SU-DHL-6 (cell line): ENCODE measurements around the gene HECTD4.

Experiments used
- H2AFZ ChIP-seq: fragments of 200-600 bp; sonication (generic); 2 replicates; pipeline ENCODE4 v1.6.1; 2014; ENCODE audit warnings: low read depth, mild to moderate bottlenecking, moderate library complexity, mixed read lengths, antibody characterized with exemption, low read length; ENCODE audit not compliant: severe bottlenecking
- H3F3A ChIP-seq: fragments of 200-600 bp; shearing (Covaris generic); 2 replicates; pipeline ENCODE4 v1.6.0; 2016; ENCODE audit warnings: antibody characterized with exemption, mild to moderate bottlenecking; ENCODE audit not compliant: insufficient read depth
- H3K27ac ChIP-seq: fragments of 200-600 bp; sonication (generic); 2 replicates; pipeline ENCODE4 v1.5.1; 2016; ENCODE audit warnings: low read depth, mild to moderate bottlenecking, low read length, moderate library complexity, mixed read lengths
- H3K27me3 ChIP-seq: fragments of 200-600 bp; sonication (generic), shearing (Covaris generic); 2 replicates; pipeline ENCODE4 v1.6.0; 2014; ENCODE audit warnings: mild to moderate bottlenecking, low read length
- H3K36me3 ChIP-seq: fragments of 200-600 bp; sonication (generic); 2 replicates; pipeline ENCODE4 v1.6.1; 2014; ENCODE audit warnings: mild to moderate bottlenecking, low read length, mixed read lengths
- H3K4me2 ChIP-seq: fragments of 300-600, 200-600 bp; shearing (Covaris generic), sonication (generic); 2 replicates; pipeline ENCODE4 v1.6.0; 2014; ENCODE audit warnings: low read length, low read depth, mild to moderate bottlenecking; ENCODE audit not compliant: poor library complexity, severe bottlenecking
- H3K4me3 ChIP-seq: fragments of 200-600 bp; sonication (generic); 2 replicates; pipeline ENCODE4 v1.5.1; 2014; ENCODE audit warnings: antibody characterized with exemption, low read length, mild to moderate bottlenecking, mixed read lengths; ENCODE audit not compliant: insufficient read depth, poor library complexity, severe bottlenecking
- H3K79me2 ChIP-seq: fragments of 200-600 bp; sonication (generic); 2 replicates; pipeline ENCODE4 v1.6.1; 2014; ENCODE audit warnings: mild to moderate bottlenecking, low read length, moderate library complexity; ENCODE audit not compliant: insufficient read depth
- H3K9ac ChIP-seq: fragments of 200-600 bp; sonication (generic); 2 replicates; pipeline ENCODE4 v1.7.0; 2014; ENCODE audit warnings: mild to moderate bottlenecking, low read length
- H3K9me2 ChIP-seq: fragments of 200-600 bp; sonication (generic); replicated peaks from 2 replicates; pipeline ENCODE4 v1.6.1; 2014; ENCODE audit warnings: low read length; ENCODE audit not compliant: insufficient read depth
- H3K9me3 ChIP-seq: fragments of 200-600 bp; sonication (generic); 2 replicates; pipeline ENCODE4 v1.6.1; 2014; ENCODE audit warnings: low read length, mixed read lengths; ENCODE audit not compliant: insufficient read depth
- H4K20me1 ChIP-seq: fragments of 200-600 bp; sonication (generic); 2 replicates; pipeline ENCODE4 v1.6.1; 2014; ENCODE audit warnings: low read depth, mild to moderate bottlenecking, antibody characterized with exemption, low read length, moderate library complexity, mixed read lengths
- CTCF ChIP-seq: fragments of 200-600 bp; sonication (generic); IDR thresholded peaks from one replicate; pipeline ENCODE4 v1.5.1; 2017; ENCODE audit warnings: antibody characterized with exemption, mild to moderate bottlenecking, low read length, moderate library complexity; ENCODE audit not compliant: insufficient read depth, poor library complexity, severe bottlenecking
- EZH2phosphoT487 ChIP-seq: fragments of 200-600 bp; sonication (generic), shearing (Covaris generic); conservative IDR thresholded peaks from 2 replicates; pipeline ENCODE4 v1.6.1; 2018; ENCODE audit warnings: mild to moderate bottlenecking, antibody characterized with exemption, low read length, moderate library complexity, mixed read lengths

The HECTD4 gene

GRCh38 chr12:112283546-112283945, 98.7 kb downstream of the HECTD4 start:
- TF ChIP-seq CTCF (no peak), EZH2phosphoT487 (no peak)
- Histone ChIP-seq H3K9me3 (peaks cover 2% of the 10 kb centered on the region; the same call in 1 of the 2 replicates), H3K27ac (no peak overlapping the region), H3K9me2 (no peaks in the 10 kb centered on the region), H3K27me3 (no peaks in the 10 kb centered on the region), H3K4me2 (no peak overlapping the region), H3K36me3 (peaks cover under 1% of the 10 kb centered on the region; the same call in 1 of the 2 replicates), H3K79me2 (no peaks in the 10 kb centered on the region), H3K4me3 (no peak overlapping the region), H3K9ac (no peak overlapping the region), H4K20me1 (no peaks in the 10 kb centered on the region), H2AFZ (no peak overlapping the region), H3F3A (no peaks in the 10 kb centered on the region)

GRCh38 chr12:112282920-112283319, 99.3 kb downstream of the HECTD4 start:
- Histone ChIP-seq H4K20me1 (no peaks in the 10 kb centered on the region), H3K4me3 (no peak overlapping the region), H3K27ac (no peak overlapping the region), H3F3A (no peaks in the 10 kb centered on the region), H3K36me3 (no peaks in the 10 kb centered on the region; the same call in 1 of the 2 replicates), H3K9me3 (no peaks in the 10 kb centered on the region), H3K79me2 (no peaks in the 10 kb centered on the region), H3K27me3 (no peaks in the 10 kb centered on the region), H2AFZ (no peak overlapping the region), H3K9ac (no peak overlapping the region), H3K9me2 (no peaks in the 10 kb centered on the region), H3K4me2 (no peak overlapping the region)
- TF ChIP-seq EZH2phosphoT487, result no peak
- no peak for TF ChIP-seq CTCF

DNA sequence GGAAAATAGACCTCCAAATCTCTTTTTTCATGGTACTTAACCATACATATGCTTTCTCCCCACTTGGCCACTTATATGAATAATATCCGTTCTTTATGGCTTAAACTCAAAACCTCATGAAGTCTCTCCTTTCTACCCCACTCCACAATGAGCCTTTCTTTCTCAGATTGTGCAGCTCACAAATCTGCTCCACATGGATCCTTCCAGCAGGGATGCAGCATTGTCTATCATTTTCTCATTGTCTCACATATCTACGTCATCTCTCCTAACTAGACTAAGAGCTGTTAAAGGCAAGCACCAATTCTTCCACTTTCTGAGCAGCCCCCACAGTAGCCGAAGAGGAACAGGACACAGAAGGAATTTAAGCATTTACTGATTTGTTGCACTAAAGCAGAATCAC, 106.4 kb downstream of the HECTD4 start:
- H3K27me3 ChIP-seq, result no peaks in the 10 kb centered on the region
- H3K79me2 ChIP-seq, result no peaks in the 10 kb centered on the region
- H3K9ac ChIP-seq, result no peak overlapping the region
- no peaks in the 10 kb centered on the region for H3K9me2 ChIP-seq
- no peaks in the 10 kb centered on the region for H3F3A ChIP-seq
- H3K9me3 ChIP-seq, result no peaks in the 10 kb centered on the region
- H4K20me1 ChIP-seq, result no peaks in the 10 kb centered on the region; the same call in 1 of the 2 replicates
- no peak overlapping the region for H3K27ac ChIP-seq
- TF ChIP-seq CTCF (no peak), EZH2phosphoT487 (no peak)
- peaks cover 2% of the 10 kb centered on the region; the same call in 1 of the 2 replicates for H3K36me3 ChIP-seq
- no peak overlapping the region for H3K4me3 ChIP-seq
- no peak overlapping the region for H2AFZ ChIP-seq
- H3K4me2 ChIP-seq, result no peak overlapping the region
